ENCODE measurements around the gene HDAC10. TPM values are rescaled to one million over a fixed set of nuclear protein-coding genes. Genes with fewer than 3 reads are reported as not detected.

HDAC10 gene
- total RNA-seq, 1 experiment from 2014 or later = 52.9 TPM

GRCh38 chr22:50289151-50289941, 38.3 kb upstream of the HDAC10 start:
- no peak overlapping the region for H3K27ac Mint-ChIP-seq (ENCODE audit: unreplicated experiment)
- no peak for TF ChIP-seq CTCF (IDR thresholded peaks at IDR 0.05; ENCODE audit: unreplicated experiment)
- BruUV-seq (replicated peaks) = no TSS peak
- peaks cover 68% of the 10 kb centered on the region for H3K36me3 Mint-ChIP-seq (ENCODE audit: insufficient read depth, unreplicated experiment)
- H3K4me1 Mint-ChIP-seq (ENCODE audit: low read depth, unreplicated experiment) = peaks cover 25% of the 10 kb centered on the region
- no peak overlapping the region for H3K4me3 Mint-ChIP-seq (ENCODE audit: low read depth, unreplicated experiment)
- no peak for DNase-seq
- intact Hi-C loops (cut with micrococcal nuclease; ENCODE audit: unreplicated experiment) = no loop called here
- no peaks in the 10 kb centered on the region for H3K27me3 Mint-ChIP-seq (ENCODE audit: unreplicated experiment)
- H3K9me3 Mint-ChIP-seq (ENCODE audit: low read depth, unreplicated experiment) = no peaks in the 10 kb centered on the region
- CTCF ChIA-PET = no interaction called here

- BruUV-seq (replicated peaks) = no TSS peak
- intact Hi-C loops (cut with micrococcal nuclease; ENCODE audit: unreplicated experiment) = no loop called here
These were observed 36.7 kb upstream of the HDAC10 start for GRCh38 chr22:50287731-50288130.

GRCh38 chr22:50286701-50287318, 35.7 kb upstream of the HDAC10 start:
- no peak for DNase-seq
- CTCF ChIA-PET = no interaction called here
- peaks cover 15% of the 10 kb centered on the region for H3K4me1 Mint-ChIP-seq (ENCODE audit: low read depth, unreplicated experiment)
- H3K27me3 Mint-ChIP-seq (ENCODE audit: unreplicated experiment) = no peaks in the 10 kb centered on the region
- TF ChIP-seq CTCF (IDR thresholded peaks at IDR 0.05; ENCODE audit: unreplicated experiment) = no peak
- no TSS peak for BruUV-seq (replicated peaks)
- peaks cover 77% of the 10 kb centered on the region for H3K36me3 Mint-ChIP-seq (ENCODE audit: insufficient read depth, unreplicated experiment)
- no peak overlapping the region for H3K27ac Mint-ChIP-seq (ENCODE audit: unreplicated experiment)
- intact Hi-C loops (cut with micrococcal nuclease; ENCODE audit: unreplicated experiment) = no loop called here
- no peaks in the 10 kb centered on the region for H3K9me3 Mint-ChIP-seq (ENCODE audit: low read depth, unreplicated experiment)
- no peak overlapping the region for H3K4me3 Mint-ChIP-seq (ENCODE audit: low read depth, unreplicated experiment)

More at GRCh38 chr22:50287731-50288130, 36.7 kb upstream of the HDAC10 start:
- H3K27ac Mint-ChIP-seq (ENCODE audit: unreplicated experiment) = peak overlapping the region; percentile 39
- H3K27me3 Mint-ChIP-seq (ENCODE audit: unreplicated experiment) = no peaks in the 10 kb centered on the region
- H3K9me3 Mint-ChIP-seq (ENCODE audit: low read depth, unreplicated experiment) = no peaks in the 10 kb centered on the region
- H3K4me1 Mint-ChIP-seq (ENCODE audit: low read depth, unreplicated experiment) = peaks cover 25% of the 10 kb centered on the region
- peaks cover 77% of the 10 kb centered on the region for H3K36me3 Mint-ChIP-seq (ENCODE audit: insufficient read depth, unreplicated experiment)
- H3K4me3 Mint-ChIP-seq (ENCODE audit: low read depth, unreplicated experiment) = no peak overlapping the region
- no peak for DNase-seq
- CTCF ChIA-PET = no interaction called here
- TF ChIP-seq CTCF (IDR thresholded peaks at IDR 0.05; ENCODE audit: unreplicated experiment) = no peak

GRCh38 chr22:50286275-50286674, 35.2 kb upstream of the HDAC10 start:
- Mint-ChIP-seq H3K36me3 (ENCODE audit: insufficient read depth, unreplicated experiment) (peaks cover 80% of the 10 kb centered on the region), H3K27ac (ENCODE audit: unreplicated experiment) (peak overlapping the region; percentile 52), H3K27me3 (ENCODE audit: unreplicated experiment) (no peaks in the 10 kb centered on the region), H3K9me3 (ENCODE audit: low read depth, unreplicated experiment) (no peaks in the 10 kb centered on the region), H3K4me1 (ENCODE audit: low read depth, unreplicated experiment) (peaks cover 10% of the 10 kb centered on the region), H3K4me3 (ENCODE audit: low read depth, unreplicated experiment) (no peak overlapping the region)
- TF ChIP-seq CTCF (IDR thresholded peaks at IDR 0.05; ENCODE audit: unreplicated experiment) = no peak
- no peak for DNase-seq
- CTCF ChIA-PET = no interaction called here
- BruUV-seq (replicated peaks) = no TSS peak
- intact Hi-C loops (cut with micrococcal nuclease; ENCODE audit: unreplicated experiment) = no loop called here
